GM18861 (cell line): Measurements from ENCODE around the gene CEP41.

ENCODE experiments used
- ATAC-seq: cut with Tn5 transposase; IDR thresholded peaks from one replicate; pipeline ENCODE4 v1.9.1; 2021; ENCODE audit not compliant: unreplicated experiment

The CEP41 gene

DNA sequence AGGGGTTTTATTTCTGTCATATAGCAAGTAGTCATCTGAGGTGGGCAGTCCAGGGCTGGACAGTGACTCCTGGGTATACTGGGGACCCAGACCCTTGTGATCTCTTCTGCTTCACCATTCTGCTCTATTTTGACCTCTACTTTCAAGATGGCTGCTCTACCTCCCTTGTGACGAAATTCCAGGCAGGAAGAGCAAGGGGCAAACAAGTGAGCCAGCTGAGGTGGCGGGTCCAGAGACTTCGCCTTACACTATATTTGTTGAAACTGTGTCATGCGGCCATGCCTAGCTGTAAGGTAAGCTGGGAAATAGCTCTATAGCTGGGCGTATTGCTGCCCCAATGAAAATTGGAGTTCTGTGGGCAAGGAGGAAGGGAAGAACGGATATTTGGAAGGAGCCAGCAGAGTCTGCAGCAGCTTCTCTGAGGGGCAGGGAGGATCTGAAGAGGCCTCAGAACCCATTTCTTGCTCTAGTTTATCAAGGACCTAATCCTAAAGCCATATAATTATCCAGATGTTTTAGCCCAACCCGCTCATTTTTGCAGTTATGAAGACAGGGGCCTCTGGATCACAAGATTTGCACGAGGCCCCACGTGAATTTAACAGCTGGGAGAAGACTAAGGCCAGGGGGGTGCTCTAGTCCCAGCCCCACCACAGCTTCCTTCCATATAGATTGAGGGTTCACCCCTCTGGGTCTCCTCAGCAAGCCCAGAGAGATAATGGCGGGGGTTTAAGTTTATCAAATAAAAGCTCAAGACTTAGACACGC, 68.2 kb downstream of the CEP41 start:
- ATAC-seq = no peak

DNA sequence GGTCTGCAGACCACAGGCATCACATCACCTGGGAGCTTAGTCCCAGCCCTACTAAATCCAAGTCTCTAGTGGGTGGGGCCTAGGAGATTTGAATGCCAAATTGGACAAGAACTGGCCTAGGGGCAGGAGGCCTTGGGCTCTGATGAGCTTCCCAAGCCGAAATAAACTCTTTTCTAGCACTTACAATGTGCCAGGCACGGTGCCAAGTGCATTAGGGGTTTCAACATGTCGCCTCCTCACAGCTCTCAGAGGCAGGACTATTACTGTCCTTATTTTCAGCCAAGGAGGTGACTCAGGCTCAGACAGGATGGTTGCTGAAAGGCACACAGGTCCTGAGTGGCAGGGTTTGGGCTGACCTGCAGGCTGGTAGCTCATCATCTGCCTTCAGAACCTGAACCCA, 69.8 kb downstream of the CEP41 start:
- ATAC-seq = no peak

DNA sequence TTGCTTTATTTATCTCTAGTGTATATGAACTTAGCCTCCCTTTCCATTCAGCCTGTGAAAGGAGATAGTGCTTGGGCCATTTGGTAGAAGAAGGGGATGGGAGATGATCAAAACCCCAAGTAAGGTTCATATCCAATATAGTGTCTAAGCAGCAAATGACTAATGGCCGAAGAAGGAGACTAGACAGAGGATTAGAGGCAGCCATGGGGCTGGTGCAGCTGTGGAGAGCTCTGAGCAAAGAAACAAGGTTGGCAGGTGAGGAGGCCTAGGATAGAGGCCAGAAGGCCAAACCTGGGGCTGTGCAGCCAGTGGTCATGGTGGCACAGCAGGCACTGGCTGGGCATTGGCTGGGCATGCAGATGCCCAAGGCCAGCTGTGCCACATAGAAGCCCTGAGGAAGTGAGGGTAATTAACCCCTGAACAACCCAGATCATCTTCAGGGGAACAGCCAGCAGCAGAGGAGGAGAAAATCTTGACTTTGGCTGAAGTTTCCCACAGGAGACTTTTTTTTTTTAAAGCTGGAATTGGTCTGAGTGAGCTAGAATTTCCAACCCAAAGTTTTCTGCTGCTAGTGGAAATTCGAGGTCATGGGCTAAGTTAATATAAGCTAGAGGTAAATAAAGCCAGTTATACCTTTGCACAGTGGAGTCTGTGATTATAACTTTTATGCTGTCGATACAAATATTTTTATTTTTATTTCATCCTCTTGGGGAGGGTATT, 70.8 kb downstream of the CEP41 start:
- no peak for ATAC-seq

DNA sequence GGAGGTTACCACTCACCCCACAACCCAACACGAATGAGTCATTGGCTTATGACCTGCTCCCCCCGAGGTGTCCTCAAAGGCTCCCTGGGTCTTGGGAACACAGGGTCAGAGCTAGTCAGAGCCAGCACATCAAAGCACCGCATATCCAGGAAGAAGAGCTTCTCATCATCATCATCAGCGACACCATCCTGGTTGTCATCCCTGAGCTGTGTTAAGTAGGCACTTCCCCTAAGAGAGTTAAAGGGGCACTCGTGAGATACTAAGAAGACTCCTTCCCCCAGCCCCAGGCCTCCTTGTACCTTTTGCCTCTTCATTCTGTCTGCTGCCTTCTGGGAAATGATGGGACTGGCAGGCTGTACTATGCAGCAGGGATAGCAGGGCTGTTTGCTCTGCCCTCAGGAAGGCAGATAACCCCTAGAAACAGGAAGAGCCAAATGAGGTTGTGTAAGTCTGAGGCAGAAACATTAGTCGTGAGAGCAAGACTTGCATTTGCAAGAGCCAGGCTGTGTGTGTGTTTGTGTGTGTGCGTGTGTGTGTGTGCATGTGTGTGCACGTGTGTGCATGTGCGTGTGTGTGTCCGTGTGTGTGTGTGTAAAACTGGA, 71.6 kb downstream of the CEP41 start:
- ATAC-seq = no peak

DNA sequence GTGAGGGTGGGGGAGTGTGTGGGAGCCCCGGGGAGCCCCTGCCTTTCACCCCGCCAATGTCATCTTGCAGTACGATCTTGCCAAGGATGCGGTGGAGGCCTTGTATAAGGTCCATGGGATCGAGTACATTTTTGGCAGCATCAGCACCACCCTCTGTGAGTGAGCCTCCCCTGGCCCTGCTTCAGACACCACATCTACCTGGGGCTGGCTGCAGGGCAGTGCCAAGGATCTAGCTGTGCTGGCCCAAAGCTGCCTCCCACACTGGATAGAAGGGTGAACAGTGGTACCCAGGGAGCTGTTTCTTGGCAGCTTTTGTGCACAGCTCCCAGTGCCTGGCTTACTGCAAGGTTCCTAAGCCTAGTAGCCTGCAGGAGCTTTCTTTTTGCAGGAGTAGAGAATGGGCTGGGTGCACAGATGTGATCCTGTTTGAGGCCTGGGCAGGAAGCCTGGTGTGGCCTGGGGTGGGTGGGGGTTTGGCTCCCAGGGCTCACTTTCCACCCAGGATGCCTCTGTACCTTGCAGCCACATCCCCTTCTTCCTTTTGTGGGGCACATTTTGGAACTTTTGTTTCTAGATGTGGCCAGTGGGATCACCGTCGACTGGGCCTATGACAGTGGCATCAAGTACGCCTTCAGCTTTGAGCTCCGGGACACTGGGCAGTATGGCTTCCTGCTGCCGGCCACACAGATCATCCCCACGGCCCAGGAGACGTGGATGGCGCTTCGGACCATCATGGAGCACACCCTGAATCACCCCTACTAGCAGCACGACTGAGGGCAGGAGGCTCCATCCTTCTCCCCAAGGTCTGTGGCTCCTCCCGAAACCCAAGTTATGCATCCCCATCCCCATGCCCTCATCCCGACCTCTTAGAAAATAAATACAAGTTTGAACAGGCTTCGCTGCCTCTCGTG, 72.7 kb downstream of the CEP41 start:
- no peak for ATAC-seq

DNA sequence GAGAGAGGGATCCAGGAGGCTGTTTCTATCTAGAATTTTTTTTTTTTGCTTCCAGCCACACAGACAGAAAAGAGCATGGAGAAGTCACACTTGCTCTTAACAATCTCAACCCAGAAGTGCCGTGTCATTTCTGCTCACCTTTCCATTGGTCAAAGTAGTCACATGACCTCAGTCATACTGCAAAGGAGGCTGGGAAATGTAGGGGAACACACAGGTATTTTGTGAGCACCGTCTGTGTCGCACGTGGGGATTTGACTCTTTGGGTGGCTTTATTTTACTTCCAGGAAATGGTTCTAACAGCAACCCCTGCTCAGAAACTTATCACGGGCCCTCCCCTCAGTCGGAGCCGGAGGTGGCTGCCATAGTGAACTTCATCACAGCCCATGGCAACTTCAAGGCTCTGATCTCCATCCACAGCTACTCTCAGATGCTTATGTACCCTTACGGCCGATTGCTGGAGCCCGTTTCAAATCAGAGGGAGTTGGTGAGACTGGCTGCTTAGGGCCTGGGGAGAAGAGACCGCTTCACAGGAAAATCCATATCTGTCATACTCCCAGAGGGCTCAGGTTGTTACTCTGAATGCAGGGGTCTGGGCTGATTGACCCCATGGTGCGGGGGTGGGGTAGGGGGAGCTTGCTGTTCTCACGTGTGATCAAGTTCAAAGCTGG, 73.6 kb downstream of the CEP41 start:
- ATAC-seq = no peak

DNA sequence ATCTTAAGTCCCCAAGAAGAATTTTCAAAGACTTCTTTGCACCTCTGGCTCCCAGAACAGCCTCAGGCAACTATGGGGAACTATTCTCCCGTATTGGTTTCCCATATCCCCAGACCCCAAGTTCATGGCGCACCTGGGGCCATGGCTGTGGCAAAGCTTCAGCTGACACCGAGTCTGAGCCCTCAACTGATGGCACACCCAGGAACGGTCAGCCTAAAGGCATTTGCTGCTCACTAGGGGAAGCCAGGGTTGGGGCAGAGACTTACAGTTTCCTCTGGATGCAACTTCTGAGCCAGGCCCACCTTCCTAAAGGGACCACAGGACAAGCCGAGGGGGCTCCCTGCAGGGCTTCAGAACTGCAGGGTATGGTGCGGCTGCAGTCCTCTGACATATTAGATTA, 74.3 kb downstream of the CEP41 start:
- ATAC-seq = no peak

DNA sequence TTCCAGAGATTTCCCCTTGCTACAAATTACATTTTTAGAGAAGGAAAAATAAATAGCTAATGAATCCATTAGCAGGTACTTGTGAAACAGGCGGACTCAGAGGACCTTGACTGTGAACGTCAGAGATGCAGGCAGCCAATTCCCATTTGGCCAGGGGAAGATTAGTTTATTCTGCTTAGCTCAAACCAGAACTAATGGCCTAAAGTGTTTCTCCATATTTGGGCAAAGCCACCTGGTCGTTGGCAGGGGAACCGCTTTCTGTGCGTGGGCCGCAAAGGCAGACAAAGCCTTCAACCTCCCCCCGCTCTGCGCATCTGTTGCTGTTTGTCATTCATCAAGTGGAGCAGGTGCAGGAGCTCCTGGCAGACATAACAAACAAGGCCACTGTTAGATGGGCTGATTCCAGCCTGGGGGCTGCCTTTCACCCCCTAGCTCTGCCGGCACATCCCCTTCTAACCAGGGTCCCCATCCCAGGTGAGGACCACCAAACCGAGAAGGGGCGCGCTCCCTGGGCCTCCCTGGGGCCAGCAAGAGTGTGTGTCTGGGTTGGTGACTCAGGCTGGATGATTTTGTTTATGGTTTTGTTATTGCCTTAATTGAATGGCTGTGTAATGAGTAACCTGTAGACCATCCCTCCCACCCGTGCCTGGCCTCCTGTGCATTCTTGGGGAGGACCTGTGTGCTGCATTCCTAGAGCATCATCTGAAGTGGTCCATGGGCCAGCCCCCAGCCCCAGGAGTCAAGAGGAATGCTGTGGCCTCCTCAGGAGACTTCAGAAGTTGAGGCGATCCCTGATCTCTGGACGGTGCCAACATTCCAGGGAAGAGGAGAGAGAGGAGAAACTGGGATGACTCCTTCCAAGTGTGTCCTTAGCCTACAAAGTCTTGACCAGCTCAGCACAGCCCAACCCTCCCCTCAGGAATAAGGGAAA, 75.0 kb downstream of the CEP41 start:
- ATAC-seq = peak; percentile 64

DNA sequence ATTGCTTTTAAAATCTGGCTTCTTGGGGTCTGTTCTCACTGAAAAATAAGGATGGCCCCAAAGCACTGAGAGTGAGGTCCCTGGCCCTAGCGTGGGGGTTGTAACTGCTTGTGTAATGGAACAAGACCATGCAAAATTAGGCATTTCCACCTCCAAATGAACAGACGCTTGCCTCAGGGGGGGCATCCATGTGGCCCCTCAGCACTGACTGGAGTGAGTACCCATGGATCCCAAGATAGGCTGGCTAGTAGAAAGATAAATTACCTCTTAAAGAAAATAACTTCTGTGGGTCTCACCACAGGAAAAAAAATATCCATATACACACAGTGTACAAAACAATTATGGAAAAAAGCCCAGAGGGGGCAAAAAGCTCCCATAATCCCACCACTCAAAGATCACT, 75.7 kb downstream of the CEP41 start:
- ATAC-seq = no peak

DNA sequence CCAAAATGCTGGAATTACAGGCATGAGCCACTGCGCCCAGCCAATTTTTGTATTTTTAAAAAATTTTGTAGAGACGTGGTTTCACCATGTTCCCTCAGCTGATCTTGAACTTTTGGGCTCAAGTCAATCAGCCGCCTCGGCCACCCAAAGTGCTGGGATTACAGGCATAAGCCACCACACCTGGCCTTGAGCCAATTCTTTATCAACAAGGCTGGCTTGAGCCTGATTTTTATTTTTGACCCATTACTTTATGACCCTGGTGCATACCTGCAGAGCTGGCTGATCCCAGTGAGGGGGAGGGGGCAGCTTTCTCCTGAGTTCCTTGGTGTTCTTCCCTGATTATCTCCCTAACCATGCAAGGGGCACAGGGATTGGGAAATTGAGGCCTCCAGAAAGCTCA, 76.4 kb downstream of the CEP41 start:
- no peak for ATAC-seq

DNA sequence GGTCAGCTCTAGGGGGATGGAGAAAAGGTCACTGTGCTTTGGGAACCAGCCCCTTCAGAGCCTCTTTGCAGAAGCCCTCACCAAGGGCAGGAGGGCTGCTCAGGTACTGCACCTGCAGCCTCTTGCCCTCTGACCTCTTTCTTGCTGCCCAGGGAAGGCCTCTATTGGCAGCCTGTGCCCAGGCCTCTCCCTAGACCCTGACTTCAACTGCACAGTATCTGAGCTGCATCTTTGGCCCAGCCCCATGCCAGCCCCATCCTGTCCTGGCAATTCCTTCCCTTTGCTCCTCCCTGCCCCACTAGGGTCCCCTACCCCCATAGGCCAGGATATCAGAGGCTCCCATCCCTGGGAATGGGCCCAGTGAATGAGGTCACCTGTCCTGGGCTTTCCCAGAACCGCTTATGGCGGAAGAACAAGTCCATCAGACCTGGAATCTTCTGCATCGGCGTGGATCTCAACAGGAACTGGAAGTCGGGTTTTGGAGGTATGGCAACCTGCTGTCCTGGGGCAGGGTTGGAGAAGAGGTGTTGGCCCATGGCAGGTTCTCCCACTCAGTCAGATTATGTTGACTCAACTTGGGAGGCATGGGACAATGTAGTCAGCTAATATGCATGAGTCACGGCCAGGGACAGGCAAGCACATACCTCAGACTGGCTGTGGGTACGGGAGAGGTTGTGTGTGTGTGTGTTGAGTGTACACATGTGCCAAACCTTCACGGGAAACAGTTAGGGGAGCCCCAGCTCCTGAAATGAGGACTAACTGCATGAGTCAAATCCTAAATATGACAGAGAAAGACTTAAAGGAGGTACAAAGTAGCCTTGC, 77.6 kb downstream of the CEP41 start:
- no peak for ATAC-seq

DNA sequence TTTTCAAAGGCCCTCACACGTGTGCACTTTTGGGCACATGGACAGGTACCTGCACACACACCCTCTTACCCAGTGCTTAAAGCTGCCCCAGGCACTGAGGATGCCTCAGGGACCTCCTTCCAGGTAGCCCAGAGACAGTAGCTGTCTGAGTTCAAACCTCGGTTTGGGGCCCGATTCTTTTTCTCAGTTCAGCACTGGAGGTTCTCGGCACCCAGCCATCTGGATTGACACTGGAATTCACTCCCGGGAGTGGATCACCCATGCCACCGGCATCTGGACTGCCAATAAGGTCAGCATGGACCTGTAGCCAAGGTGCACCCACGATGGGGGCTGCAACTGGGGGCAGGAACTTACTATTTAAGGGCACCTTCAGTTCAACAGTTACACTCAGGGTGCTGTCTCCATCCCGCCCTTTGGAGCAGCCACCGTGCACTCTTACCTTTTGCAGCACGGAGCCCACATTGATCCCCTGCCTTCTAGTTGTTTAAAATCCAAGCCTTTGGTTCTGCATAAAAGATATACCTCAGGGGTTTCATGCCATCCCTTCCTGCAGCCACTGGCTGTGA, 78.5 kb downstream of the CEP41 start:
- ATAC-seq = no peak

DNA sequence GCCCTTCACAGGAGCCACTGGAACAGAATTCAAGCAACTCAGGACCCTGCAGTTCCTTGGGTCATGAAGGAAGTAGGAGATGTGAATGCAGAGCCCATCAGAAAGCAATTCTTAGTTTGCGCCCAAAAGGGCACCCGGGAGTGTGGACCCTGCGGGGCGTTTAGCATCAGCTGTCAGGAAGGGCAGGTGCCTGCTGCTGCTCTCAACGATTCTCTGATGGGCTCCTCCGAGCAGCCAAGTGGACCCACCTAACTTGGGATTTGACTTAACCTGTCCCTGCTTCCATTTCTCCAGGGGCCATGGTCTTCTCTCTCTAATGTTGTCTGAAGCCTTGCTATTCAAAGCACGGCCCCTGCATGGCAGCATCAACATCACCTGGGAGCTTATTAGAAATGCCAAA, 79.1 kb downstream of the CEP41 start:
- ATAC-seq = no peak

DNA sequence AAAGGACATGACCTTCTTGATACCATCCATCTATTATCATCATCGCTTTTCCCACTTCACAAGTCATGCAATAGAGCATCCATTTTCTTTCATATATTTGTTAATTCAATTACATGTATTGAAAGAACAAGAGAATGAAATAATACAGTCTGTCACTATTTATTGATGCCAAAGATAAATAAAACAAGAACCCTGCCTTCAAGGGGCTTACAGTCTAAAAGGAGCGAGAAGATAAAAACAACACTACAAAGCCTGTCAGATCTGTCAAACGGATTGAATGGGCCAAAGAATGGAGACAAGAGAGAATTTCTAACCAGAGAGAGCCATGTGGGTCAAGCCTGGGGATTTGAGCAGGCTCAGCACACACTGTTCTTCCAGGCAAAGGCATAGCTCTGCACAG, 80.3 kb downstream of the CEP41 start:
- no peak for ATAC-seq

DNA sequence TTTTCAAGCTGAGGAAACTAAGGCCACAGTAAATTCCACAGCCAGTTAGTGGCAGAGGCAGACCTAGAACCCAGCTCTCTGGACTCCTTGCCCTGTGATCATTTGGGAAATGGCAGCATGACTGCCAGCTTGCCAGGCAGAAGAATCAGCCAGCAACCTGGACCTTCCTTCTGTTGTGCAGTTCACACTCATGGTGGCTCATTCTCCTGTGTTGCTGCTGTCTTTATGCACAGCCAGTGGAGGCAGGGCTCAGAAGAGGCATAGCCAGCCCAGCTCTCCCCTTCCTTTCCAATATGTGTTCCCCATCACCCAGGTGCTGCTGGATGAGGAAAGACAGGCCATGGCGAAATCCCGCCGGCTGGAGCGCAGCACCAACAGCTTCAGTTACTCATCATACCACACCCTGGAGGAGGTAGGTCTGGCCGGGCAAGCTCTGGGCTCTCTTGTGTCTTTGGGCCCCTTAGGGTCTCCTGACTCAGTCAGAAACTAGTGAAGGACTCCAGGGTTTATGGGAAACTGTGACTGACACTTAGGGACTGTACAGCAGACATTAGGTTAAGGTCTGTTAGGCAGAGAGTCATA, 81.4 kb downstream of the CEP41 start:
- ATAC-seq = no peak

DNA sequence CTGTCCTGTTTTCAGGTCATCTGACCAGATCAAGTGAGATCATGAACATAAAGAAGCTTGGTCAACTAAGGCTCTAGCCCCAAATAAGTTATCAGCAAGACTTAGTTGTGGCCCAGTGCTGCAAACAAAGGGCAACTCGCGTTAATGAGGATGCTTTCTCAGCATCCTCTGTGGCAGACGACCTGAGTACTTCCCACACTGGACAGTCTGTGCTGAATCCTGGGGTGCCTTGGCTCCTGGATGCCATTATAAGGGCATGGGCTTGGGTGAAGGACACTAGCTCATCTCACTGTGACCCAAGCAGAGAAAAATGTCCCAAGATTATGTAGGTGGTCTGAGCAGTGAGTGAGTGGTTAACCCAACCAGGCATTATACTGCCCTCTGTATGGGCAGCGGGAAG, 82.3 kb downstream of the CEP41 start:
- no peak for ATAC-seq

DNA sequence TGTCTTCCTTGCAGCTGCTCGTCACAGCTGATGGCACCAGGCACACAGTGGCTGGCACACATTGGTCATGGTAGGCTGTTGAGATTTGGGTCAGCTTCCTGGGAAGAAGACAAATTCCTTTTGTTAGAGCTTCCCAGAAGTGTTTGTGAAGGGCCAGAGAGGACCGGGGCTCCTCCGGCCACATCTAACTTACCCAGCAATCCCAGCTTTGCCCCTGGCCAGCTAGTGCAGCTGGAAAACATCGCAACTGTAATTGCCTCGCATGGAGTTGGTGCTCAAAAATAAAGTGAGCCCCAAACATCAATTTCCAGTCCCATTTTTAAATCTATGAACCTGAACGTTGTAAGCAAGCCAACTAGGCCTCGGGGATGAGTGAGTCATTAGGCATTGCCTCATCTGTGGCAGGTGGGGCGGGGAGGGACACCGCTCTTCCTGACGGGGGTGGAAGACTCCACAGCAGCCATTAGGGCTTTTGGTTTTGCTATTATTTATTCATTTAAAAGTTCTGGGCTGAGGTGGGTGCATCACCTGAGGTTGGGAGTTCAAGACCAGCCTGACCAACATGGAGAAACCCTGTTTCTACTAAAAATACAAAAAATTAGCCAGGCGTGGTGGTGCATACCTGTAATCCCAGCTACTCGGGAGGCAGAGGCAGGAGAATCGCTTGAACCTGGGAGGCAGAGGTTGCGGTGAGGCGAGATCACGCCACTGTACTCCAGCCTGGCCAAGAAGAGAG, 83.8 kb downstream of the CEP41 start:
- no peak for ATAC-seq
